Left hindlimb (tissue), 1 donor: ENCODE measurements around the gene GPRC5B.

Experiments used
- DNase-seq: peaks from one replicate; pipeline ENCODE4 v3.0.0-alpha.2; 2018

The GPRC5B gene

DNA sequence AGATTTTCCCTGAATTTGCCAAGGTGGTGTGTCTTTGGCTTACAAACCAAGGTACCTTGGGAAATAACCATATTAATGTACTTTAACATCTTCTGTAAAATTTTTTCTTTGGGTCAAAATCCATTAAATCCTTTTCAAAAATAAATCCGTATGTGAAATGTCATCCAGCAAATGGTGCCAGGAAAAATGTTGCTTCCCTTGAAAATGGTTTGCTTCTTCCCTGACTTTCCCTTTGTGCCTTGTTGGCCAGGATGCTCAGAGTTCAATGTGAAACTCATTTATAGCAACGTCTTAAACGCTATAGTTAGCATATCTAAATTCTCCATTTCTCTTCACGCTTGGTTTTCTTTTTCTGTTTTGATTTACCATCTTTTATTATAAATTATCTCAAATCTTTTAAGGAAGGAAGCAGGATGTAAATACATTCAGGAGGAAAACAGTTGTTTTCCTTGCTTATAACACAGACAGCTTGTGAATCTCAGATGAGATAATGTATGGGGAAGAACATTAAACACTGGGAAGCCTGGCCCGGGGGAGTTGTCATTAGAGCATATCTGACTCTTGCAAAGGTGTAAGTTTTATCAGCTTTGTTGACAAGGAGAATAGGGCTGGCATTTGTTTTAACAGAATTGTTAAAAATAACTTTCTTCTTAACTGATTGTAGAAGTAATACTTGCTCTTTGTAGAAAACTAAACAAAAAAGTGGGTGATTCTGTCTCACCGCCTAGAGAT is 42.1 kb downstream of the GPRC5B start:
- no peak for DNase-seq

DNA sequence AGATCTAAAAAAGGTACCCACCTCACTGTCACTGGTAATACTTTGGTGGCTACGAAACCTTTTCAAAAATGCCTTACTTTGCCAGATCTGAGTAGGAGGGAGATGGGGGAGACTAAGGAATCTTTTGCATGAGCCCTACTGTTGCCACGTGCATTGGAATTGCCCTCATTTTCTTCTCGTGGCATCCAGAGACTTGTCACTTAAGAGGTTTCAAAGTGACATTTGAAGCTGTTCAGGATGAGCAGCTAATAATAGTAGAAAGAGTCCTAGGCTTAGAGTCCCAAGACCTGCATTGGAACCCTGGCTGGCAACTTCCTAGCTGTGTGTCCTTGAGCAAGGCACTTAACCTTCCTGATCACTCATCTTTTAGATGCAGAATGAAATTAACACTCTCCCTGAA is 43.5 kb downstream of the GPRC5B start:
- no peak for DNase-seq

DNA sequence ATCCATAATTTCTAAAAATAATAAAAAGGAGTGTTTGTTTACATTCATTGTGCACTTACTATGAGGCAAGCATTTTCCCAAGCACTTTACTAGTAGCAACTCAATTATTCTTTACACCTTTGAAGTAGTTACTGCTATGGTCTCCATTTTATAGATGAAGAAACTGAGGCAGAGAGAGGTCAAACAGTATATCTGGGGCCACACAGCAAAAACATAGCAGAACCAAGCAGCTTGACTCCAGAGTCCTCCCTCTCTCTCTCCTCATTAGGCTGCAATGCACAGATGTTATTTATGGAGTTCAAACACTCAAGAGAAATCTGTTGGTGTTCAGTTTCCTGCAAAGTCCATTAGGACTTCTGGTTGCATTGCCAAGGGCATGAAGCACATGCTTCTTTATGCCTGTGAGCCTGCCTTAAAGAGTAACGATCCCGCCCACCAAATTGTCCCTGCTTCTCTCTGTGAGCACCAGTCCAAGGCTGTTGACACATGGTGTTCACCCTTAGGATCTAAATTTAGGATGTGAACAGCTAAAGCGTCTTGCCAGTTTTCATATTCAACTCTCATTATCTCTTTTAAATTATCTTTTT is 44.0 kb downstream of the GPRC5B start:
- no peak for DNase-seq

- DNase-seq, result no peak
Measured at GRCh38 chr16:19837984-19838707, 46.5 kb downstream of the GPRC5B start.

GRCh38 chr16:19837331-19837980 is 47.2 kb downstream of the GPRC5B start:
- DNase-seq, result no peak

GRCh38 chr16:19835968-19836421 is 48.7 kb downstream of the GPRC5B start:
- no peak for DNase-seq

GRCh38 chr16:19835196-19835595 is 49.5 kb downstream of the GPRC5B start:
- no peak for DNase-seq

DNA sequence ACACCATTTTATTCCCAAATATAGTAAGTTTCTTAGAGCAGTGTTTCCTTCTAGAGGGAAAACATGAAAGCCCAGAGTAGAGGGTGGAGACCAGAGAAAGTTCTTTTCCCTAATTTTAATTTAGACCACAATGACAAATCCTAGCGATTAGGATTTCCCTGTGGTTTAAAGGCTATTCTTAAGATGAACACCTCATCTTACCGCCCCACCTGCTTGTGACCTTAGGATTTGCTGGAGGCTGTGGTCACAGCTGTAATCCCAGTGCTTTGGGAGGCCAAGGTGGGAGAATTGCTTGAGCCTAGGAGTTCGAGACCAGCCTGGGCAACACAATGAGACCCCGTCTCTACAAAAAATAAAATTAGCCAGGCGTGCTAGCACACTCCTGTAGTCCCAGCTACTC is 51.1 kb downstream of the GPRC5B start:
- no peak for DNase-seq

- DNase-seq, result no peak
Measured at GRCh38 chr16:19833176-19833575, 51.5 kb downstream of the GPRC5B start.

GRCh38 chr16:19831678-19832077 is 53.0 kb downstream of the GPRC5B start:
- DNase-seq, result no peak

DNA sequence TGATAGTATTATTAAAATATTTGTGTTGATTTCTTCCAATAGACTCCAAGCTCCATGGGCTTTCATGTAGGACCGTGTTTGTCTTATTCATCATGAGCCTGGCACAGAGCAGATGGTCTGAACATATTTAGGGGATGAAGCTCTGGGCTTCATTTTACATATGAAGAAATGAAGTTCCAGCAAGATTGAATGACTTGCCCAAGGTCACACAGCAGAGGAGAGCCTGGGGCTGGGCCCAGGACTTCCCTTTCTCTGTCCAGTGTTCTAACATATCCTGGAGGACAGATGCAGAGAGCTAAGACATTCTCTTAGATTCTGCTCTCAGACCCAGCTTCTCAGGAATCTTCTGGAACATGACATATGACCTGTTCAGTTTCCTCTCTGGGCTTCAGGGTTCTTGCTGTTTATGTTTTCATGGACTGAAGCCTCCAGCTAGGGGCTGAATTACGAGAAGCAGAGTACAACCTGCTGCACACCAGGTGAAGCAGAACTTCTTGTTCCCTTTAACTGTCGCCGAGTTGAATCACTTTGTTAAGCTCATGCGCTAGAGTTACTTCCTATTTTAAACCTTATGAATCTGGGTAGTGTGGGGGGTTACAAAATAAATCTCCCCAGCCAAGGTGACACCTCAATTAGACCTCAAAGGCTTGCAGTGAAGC is 53.6 kb downstream of the GPRC5B start:
- DNase-seq, result no peak

DNA sequence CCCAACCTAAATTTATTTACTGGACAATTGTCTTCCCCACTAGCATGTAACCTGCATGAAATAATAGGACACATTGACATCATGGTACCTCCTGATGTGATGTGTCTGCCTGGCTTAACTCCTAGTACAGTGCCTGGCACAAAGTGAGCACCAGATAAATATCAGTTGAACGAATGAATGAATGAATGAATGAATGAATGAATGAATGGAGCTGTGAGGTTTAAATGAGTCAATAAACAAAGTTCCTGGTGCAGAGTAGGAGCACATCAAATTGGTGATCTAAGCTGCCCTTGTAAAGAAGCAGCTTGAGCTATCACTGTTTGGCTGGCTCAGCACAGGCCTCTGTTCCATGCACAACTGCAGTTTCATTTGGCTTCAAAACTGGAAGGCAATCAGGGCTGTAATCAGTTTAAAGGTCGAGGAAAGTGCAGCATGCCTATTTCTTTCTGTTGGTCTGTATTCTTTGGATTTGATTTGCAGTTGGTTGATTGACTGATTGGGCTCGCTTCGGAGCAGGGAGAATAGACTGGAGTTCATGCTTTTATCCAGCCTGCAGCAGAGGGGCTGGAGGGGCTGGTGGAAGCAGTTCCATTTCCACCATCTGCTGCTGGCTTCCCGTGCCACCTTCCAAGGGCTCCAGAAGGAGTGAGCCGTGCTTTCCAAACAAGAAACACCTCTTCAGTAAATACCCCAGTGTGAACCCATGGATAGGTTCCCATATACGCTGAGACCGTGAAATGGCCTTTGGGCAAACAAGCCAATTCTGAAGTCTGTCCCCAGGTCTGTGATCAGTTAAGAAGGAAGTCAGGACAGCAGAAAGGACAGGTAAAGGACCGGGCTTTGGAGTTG is 54.6 kb downstream of the GPRC5B start:
- DNase-seq, result no peak

DNA sequence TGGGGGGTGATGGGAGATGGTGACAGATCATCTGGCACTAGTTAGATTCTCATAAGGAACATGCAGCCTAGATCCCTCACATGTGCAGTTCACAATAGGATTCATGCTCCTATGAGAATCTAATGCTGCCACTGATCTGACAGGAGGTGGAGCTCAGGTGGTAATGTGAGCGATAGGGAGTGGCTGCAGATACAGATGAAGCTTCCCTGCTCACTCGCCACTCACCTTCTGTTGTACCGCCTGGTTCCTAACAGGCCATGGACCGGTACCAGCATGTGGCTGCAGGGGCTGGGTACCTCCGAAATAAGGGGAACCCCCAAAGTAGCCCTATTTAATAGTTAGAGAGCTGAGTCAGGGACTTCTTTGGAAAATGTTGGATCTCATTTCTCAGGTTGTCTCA is 60.4 kb downstream of the GPRC5B start:
- no peak for DNase-seq

DNA sequence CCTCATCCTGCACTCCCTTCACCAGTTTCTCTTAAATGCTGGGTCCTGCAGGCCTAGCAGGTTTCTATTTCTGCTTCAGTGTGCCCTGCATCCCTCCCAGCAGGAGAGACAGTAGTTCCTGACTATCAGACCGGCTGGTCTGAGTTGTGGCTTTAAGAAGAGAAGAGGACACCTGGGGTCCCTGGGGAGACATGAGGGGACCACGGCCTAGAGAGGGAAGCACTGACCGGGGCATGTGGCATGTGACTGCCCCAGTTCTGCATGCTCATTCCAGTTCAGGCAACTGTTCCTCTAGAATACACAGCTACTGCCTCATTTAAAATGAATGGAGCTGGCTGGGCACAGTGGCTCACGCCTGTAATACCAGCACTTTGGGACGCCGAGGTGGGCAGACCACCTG is 61.3 kb downstream of the GPRC5B start:
- DNase-seq, result no peak

DNA sequence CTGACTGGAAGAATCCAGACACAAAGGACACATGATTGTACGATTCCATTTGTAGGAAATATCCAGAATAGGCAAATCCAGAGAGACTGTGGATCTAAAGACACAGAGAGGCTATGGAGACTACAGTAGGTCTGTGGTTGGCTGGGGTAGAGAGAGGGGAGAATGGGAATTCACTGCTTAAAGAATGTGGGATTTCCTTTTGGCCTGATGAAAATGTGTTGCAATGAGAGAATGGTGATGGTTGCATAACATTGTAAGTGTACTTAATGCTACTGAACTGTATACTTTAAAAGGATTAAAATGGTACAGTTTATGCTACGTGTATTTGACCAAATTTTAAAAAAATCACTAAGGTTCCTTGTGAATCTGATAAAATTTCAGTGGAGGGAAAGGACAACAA is 62.1 kb downstream of the GPRC5B start:
- no peak for DNase-seq

DNA sequence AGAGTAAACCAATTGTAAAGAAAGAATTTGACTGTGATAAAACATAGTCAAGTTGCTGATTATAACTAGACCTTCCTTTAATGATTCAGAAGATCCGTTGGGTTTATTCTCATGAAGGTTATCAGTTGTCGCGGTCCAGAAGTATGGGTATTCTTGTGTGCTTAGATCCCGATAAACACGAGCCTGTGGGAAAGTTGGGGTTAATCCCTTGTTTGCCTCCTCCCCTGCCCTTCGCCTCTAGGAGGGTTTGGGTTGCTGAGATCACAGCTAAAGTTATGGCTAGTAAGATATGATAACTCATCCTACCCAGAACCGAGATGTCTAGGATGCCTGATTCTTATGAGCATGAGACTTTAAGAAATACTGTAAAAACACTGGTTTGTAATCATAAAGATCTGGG is 66.8 kb downstream of the GPRC5B start:
- DNase-seq, result no peak

DNA sequence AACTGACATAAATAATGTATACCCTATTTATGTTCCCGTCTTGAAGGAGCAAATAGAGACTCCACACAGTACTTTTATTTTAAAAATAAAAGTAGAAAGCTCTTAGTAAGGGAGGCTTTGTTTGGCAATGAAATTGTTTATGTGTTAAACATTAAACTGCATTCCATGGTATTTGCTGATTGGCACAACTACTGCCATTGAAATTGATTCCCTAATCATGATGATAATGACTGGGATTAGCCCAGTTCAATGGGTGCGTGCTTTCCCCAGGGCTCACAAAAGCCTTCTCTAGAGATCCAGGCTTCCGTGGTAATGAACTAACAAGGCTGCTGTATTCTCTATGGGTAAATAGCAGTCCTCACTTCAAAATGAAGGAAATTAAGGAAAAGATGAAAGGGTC is 67.5 kb downstream of the GPRC5B start:
- DNase-seq, result no peak

DNA sequence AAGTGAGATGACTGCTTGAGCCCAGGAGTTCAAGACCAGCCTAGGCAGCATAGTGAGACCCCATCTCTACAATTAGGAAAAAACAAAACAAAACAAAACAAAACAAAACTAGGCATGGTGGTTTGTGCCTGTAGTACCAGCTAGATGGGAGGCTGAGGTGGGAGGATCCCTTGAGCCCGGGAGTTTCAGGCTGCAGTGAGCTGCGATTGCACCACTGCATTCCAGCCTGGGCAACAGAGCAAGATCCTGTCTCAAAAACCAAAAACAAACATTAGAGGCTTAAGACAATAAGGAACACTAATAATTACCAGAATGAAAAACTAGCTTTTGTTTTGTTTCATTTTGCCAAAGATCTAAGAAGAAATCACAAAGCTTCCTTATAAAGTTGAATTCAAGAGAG is 69.2 kb downstream of the GPRC5B start:
- no peak for DNase-seq

DNA sequence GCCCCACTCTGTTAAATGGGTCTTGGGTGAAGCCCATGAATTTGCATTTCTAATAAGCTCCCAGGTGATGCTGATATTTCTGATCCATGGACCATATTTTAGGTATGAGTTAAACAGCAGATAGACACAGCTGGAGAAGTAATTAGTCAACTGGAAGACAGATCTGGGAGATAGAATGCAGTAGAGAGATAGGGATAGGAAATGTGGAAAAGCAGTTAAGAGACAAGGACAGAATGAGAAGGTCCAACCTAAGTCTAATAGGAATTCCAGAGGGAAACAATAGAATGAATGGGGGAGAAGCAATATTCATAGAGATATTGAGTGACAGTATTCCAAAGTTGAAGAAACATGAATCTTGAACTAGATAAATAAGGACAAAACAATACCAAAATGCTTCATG is 71.7 kb downstream of the GPRC5B start:
- DNase-seq, result no peak

DNA sequence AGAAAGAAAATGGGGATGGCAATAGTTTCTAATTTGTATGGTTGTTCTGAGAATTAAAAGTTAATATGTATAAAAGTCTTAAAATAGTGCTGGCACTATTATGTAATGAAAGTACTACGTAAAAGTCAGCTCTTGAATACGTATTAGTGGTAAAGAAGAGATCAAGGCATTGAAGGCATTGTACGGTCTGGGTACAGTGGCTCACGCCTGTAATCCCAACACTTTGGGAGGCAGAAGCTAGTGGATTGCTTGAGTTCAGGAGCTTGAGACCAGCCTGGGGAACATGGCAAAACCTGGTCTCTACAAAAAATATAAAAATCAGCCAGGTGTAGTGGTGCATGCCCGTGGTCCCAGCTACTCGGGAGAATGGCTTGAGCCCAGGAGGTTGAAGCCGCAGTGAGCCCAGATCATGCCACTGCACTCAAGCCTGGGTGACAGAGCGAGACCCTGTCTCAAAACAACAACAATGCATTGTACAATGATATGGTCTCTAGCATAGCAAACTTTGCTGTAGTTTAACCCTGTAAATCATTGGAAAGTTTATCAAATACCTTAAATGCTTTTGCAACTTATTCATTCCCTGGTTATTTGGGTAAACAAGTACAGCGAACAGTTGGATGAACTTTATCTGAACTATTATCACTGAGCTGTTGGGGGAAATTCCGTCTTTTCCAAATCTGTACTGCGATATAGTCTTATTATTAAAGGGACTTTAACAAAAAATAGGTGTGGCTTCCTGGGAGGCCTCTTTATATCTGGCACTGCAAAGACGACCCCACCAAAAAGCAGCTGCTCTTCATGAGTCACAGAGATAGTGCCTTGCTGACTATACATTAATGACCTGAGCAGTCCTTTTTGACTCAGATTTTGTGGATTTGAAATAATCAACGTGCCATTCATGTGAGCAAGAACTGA is 73.6 kb downstream of the GPRC5B start:
- DNase-seq, result no peak

DNA sequence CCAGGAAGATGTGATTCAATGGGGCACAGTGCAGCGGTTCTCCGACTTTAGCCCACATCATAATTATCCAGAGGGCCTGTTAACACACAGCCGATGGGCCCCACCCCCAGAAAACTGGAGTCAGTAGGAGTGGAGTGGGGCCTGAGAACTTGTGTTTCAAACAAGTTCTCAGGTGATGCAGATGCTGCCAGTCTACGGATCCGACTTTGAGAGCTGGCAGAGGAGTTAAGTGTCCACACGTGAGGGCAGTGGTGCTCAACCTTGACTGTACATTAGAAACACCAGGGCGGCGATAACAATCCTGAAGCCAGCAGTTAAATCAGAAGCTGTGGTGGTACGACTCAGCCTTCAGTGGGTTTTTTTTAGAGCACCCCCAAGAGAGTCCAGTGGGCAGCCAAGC is 75.0 kb downstream of the GPRC5B start:
- no peak for DNase-seq
